GM19328 (cell line): ENCODE results near the gene DCUN1D3.

ENCODE experiments used
- ATAC-seq: cut with Tn5 transposase; IDR thresholded peaks from one replicate; pipeline ENCODE4 v1.9.1; 2021; ENCODE audit warnings: mild to moderate bottlenecking, moderate library complexity; ENCODE audit not compliant: unreplicated experiment

DCUN1D3 gene

GRCh38 chr16:20894388-20894787, 5.8 kb downstream of the DCUN1D3 start:
- ATAC-seq: no peak

- ATAC-seq: no peak
Measured at GRCh38 chr16:20889625-20890275, 10.4 kb downstream of the DCUN1D3 start.

GRCh38 chr16:20887207-20887606, 13.0 kb downstream of the DCUN1D3 start:
- no peak for ATAC-seq

- ATAC-seq: no peak
Measured at GRCh38 chr16:20886320-20886719, 13.8 kb downstream of the DCUN1D3 start.

GRCh38 chr16:20884240-20884556, 16.0 kb downstream of the DCUN1D3 start:
- ATAC-seq: no peak

- no peak for ATAC-seq
Measured at GRCh38 chr16:20883554-20884239, 16.5 kb downstream of the DCUN1D3 start.

- no peak for ATAC-seq
Measured at GRCh38 chr16:20881503-20881878, 18.7 kb downstream of the DCUN1D3 start.

- ATAC-seq: no peak
Measured at GRCh38 chr16:20880867-20881502, 19.2 kb downstream of the DCUN1D3 start.

- ATAC-seq: no peak
Measured at GRCh38 chr16:20879175-20880040, 20.8 kb downstream of the DCUN1D3 start.

- ATAC-seq: no peak
Measured at GRCh38 chr16:20878682-20879147, 21.4 kb downstream of the DCUN1D3 start.

- ATAC-seq: no peak
Measured at GRCh38 chr16:20875355-20875650, 24.9 kb downstream of the DCUN1D3 start.

- no peak for ATAC-seq
Measured at GRCh38 chr16:20874088-20874581, 26.0 kb downstream of the DCUN1D3 start.

- ATAC-seq: no peak
Measured at GRCh38 chr16:20873331-20873730, 26.8 kb downstream of the DCUN1D3 start.

GRCh38 chr16:20871941-20872815, 28.0 kb downstream of the DCUN1D3 start:
- ATAC-seq: no peak

GRCh38 chr16:20871258-20871657, 28.9 kb downstream of the DCUN1D3 start:
- ATAC-seq: no peak

GRCh38 chr16:20870122-20870820, 29.9 kb downstream of the DCUN1D3 start:
- ATAC-seq: no peak

- no peak for ATAC-seq
Measured at GRCh38 chr16:20868890-20869289, 31.3 kb downstream of the DCUN1D3 start.

- no peak for ATAC-seq
Measured at GRCh38 chr16:20867585-20867984, 32.6 kb downstream of the DCUN1D3 start.

- ATAC-seq: no peak
Measured at GRCh38 chr16:20866801-20867200, 33.4 kb downstream of the DCUN1D3 start.
